Measurements from ENCODE around the gene SUGP1.

The SUGP1 gene

GRCh38 chr19:19294914-19295313, 25.4 kb downstream of the SUGP1 start:
- DNase-seq = no peak

GRCh38 chr19:19292607-19293006, 27.7 kb downstream of the SUGP1 start:
- no peak for DNase-seq

- no peak for DNase-seq
These were observed 34.6 kb downstream of the SUGP1 start for GRCh38 chr19:19285686-19286085.

DNA sequence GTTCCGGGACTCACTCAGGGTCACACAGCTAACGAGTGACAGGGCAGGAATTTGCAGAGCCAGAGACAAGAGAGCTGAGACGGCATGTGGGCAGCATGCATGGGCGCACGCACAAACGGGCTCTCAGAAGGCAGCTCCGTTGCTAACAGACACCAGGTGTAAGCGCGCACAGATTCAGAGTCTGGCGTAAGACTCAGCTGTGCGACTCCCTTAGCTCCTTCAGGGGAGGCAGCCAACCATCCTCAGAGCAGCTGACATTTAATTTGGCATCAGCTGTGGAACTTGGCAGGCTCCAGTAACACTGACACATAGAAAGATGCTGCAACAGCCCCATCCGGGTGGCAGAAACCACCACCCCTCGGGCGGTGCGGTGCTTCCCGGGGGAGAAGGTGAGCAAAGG, 39.7 kb downstream of the SUGP1 start:
- no peak for DNase-seq

- no peak for DNase-seq
These were observed 40.5 kb downstream of the SUGP1 start for GRCh38 chr19:19279853-19280252.

- DNase-seq = no peak
These were observed 41.2 kb downstream of the SUGP1 start for GRCh38 chr19:19279062-19279612.

DNA sequence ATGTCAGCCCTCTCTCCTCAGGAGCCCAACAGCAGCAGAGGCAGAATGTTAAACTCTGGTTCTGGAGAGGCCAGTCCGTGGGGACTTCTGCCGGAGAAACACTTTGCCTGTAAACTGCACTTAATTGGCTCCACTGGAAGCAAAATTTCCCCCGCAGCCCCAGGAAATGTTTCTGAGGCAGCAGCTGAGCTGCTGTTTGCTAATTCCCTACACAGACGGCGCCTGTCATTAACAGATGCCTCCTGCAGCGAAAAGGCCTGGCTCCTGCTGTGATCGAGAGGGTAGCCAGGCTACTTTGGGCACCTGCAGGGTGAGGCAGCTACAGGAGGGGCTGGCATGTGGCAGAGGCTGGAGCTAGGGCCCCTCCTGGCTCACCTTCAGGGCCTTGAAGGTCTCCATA, 42.0 kb downstream of the SUGP1 start:
- DNase-seq = no peak

DNA sequence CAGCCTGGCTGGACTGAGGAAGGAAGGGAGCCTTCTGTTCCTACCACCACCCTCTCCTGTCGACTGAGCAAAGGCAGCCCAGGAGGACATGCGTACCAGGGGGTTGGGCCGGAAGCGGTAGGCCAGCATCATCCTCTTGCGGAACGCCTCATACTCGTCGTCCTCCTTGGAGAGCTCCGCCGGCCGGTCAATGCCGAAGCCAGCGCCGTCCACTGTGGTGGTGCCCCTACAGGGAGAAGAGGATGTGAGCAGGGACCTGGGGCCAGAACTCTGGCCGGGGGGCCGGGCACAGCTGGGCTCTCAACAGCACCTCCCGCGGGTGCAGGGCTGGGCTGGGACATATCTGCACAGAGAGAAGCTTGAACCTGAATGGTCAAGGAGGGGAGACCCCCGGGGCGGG, 43.5 kb downstream of the SUGP1 start:
- DNase-seq = no peak

DNA sequence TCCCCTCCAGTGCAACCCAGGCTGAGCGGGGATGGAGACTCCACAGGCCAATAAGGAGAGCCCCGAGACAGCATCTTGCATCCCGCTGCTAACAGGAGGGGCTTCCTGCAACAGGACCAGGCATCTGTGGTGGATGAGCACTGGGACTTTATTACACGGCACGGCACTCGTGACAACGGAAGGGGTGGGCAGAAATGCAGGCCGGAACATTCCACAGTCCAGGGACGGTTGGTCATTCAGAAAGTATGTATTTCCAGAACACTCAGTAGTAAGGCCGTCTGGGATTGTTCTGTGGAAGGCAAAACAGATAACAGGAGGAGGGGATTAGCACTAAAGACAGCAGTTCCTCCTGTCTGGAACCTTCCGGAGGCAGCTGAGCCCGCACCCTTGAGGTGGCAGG, 43.9 kb downstream of the SUGP1 start:
- DNase-seq = no peak

- DNase-seq = no peak
These were observed 45.4 kb downstream of the SUGP1 start for GRCh38 chr19:19274716-19275565.

GRCh38 chr19:19274146-19274545, 46.2 kb downstream of the SUGP1 start:
- DNase-seq = no peak

- DNase-seq = no peak
These were observed 48.3 kb downstream of the SUGP1 start for GRCh38 chr19:19271828-19272599.

DNA sequence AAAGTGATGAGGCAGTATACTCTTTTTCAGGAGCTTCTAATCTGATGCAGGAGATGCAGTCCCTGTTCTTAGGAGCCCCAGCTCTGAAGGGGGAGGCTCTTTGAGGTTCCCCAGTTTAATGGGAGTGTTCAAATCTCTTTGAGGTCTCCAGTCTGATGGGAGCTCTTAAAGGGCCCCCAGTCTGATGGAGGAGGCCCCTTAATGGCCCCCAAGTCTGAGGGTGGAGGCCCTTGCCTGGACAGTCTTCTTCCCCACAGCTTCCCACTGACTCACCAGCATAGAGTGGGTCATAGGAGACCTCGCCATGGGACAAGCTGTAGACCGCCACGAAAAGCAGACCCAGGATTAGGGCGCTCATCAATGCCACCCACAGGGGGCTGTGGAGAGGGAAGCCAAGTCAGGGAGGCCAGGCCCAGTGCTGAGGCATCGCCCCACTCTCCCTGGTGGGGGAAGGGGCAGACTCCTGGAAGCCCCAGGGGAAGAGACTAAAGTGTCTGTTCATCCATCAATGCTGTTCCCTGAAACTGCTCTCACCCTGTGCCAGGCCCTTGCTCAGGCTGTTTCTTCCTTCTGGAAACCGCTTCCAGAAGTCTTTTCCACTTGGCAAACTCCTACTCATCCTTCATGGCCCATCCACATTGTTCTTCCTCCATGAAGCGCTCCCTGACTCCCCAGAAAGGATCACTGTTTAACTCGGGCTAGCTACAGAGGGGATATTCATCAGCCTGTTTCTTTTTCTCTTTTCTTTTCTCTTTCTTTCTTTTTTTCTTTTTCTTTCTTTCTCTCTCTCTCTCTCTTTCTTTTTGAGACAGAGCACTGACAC, 49.3 kb downstream of the SUGP1 start:
- no peak for DNase-seq

- no peak for DNase-seq
These were observed 50.2 kb downstream of the SUGP1 start for GRCh38 chr19:19269952-19270694.

GRCh38 chr19:19268453-19269385, 51.6 kb downstream of the SUGP1 start:
- DNase-seq = no peak

DNA sequence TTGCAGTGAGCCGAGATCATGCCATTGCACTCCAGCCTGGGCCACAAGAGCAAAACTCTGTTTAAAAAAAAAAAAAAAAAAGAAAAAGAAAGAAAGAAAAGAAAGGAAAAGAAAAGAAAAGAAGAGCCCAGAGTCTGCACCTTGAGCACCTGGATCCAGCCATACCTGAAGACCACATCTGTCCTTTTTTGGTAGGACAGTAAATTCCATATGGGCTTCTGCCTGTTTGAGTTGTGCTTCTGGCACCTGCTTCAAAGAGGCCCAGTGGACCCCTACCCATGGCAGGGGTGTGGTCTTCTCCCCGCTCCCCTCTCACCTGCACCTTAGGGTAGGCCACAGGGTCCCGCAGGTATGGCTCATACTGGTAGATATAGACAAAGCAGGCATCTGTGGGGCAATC, 53.0 kb downstream of the SUGP1 start:
- DNase-seq = no peak

GRCh38 chr19:19263886-19264487, 56.3 kb downstream of the SUGP1 start:
- no peak for DNase-seq

DNA sequence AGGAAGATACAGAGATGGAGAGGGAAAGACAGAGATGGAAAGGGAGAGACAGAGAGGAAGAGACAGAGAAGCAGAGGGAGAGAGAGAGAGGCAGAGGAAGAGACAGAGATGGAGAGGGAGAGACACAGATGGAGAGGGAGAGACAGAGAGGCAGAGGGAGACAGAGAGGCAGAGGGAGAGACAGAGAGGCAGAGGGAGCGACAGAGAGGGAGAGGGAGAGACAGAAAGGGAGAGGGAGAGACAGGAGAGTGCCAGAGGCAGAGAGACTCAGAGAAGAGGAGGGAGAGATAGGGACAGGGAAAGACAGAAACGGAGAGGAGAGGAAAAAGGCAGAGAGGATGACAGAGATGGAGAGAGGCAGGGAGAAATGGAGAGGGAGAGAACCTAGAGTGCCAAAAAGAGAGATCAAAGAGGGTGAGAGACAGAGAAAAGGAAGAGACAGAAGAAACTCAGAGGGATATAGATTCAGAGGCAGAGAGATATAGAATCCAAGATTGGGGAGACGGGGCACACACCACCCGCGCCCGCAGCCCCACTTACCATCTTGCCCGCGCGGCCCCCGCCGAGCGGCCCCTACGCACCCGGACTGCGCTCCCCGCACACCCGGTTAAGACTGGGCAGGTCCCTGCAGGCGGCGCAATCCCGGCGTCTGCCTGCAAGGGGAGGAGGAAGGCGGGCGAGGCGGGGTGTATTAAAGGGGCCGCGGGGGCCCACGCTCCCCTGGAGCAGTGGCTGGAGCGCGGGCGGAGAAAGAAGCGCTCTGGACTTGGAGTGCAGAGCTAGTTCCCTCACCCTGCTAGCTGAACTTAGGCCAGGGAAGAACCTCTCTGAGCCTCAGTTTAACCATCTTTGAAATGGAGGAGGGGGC, 57.9 kb downstream of the SUGP1 start:
- no peak for DNase-seq

- DNase-seq = no peak
These were observed 58.7 kb downstream of the SUGP1 start for GRCh38 chr19:19261350-19262189.

Measured in NCI-H187 treated with DMSO at 0.1 percent for 48 hours (cell line).